ENCODE results near the gene CST4. TPM values are rescaled to one million over a fixed set of nuclear protein-coding genes. Genes with fewer than 3 reads are reported as not detected.
"Not testable (repeated sequence)": the region's sequence is repeated elsewhere in the genome, so short reads cannot be mapped to it uniquely, and the experiment has no call there.

The CST4 gene
- total and polyA plus RNA-seq, 2 donors (not counting 3 experiments of a cell fraction or from before 2014, with no cell fraction given): not detected

GRCh38 chr20:23723659-23724307 is 34.9 kb upstream of the CST4 start:
- H3K4me1 ChIP-seq (ENCODE audit: control insufficient read depth, extremely low read depth, insufficient read depth, low read length); H3K9me3 ChIP-seq (replicated peaks; ENCODE audit: control insufficient read depth, insufficient read depth, low read length); POLR2A ChIA-PET; H3K79me2 ChIP-seq (ENCODE audit: control insufficient read depth, insufficient read depth, low read length); H2AFZ ChIP-seq (ENCODE audit: low read depth, low read length); H4K20me1 ChIP-seq (replicated peaks; ENCODE audit: control insufficient read depth, extremely low read depth, insufficient read depth, low read length); H3K27ac ChIP-seq (ENCODE audit: insufficient read depth, low read depth, low read length); H3K9ac ChIP-seq (replicated peaks; ENCODE audit: extremely low read depth, insufficient read depth, low read length); H3K9me1 ChIP-seq (replicated peaks; ENCODE audit: control insufficient read depth, extremely low read depth, insufficient read depth, low read length); H3K27me3 ChIP-seq (ENCODE audit: control insufficient read depth in 2 of 2, insufficient read depth in 2 of 2, low read length in 2 of 2); H3K36me3 ChIP-seq (ENCODE audit: control insufficient read depth in 2 of 2, extremely low read depth in 1 of 2, insufficient read depth in 2 of 2, low read length in 2 of 2); H3K4me3 ChIP-seq (replicated peaks in 1 of 3; ENCODE audit: insufficient read depth in 1 of 3, low read depth in 1 of 3, low read length in 3 of 3); BruUV-seq (replicated peaks); H3K4me2 ChIP-seq (ENCODE audit: insufficient read depth, low read length); dilution Hi-C loops (cut with MboI; ENCODE audit: extremely low pct_ligation_motif_present, low sequenced_read_pairs): not testable (repeated sequence)
- TF ChIP-seq CTCF (IDR thresholded peaks at IDR 0.05; ENCODE audit: extremely low read depth in 1 of 2, insufficient read depth in 1 of 2, low read depth in 1 of 2, low read length in 2 of 2): peak; percentile 38 to 65
- intact Hi-C loops (cut with micrococcal nuclease): loop anchor here (1.0 kb wide), 1 partner anchor 55 kb away; no protein-coding TSS in a partner anchor
- CTCF ChIA-PET: interaction anchor here (1.4 to 2.0 kb wide), 2 partner anchors 55 to 58 kb away, joined by 5 to 7 read pairs; no protein-coding TSS in a partner anchor
- peak; percentile 96 for FAIRE-seq
- DNase-seq (ENCODE audit: low read depth, low spot score): peak; percentile 41

GRCh38 chr20:23722851-23723250 is 34.0 kb upstream of the CST4 start:
- H3K36me3 ChIP-seq (ENCODE audit: control insufficient read depth in 2 of 2, extremely low read depth in 1 of 2, insufficient read depth in 2 of 2, low read length in 2 of 2); H4K20me1 ChIP-seq (replicated peaks; ENCODE audit: control insufficient read depth, extremely low read depth, insufficient read depth, low read length); BruUV-seq (replicated peaks); H3K9ac ChIP-seq (replicated peaks; ENCODE audit: extremely low read depth, insufficient read depth, low read length); FAIRE-seq; H3K4me2 ChIP-seq (ENCODE audit: insufficient read depth, low read length); H3K4me1 ChIP-seq (ENCODE audit: control insufficient read depth, extremely low read depth, insufficient read depth, low read length); H3K79me2 ChIP-seq (ENCODE audit: control insufficient read depth, insufficient read depth, low read length); H3K27me3 ChIP-seq (ENCODE audit: control insufficient read depth in 2 of 2, insufficient read depth in 2 of 2, low read length in 2 of 2); H3K9me1 ChIP-seq (replicated peaks; ENCODE audit: control insufficient read depth, extremely low read depth, insufficient read depth, low read length); H3K9me3 ChIP-seq (replicated peaks; ENCODE audit: control insufficient read depth, insufficient read depth, low read length); H2AFZ ChIP-seq (ENCODE audit: low read depth, low read length); dilution Hi-C loops (cut with MboI; ENCODE audit: extremely low pct_ligation_motif_present, low sequenced_read_pairs); POLR2A ChIA-PET; H3K27ac ChIP-seq (ENCODE audit: insufficient read depth, low read depth, low read length); H3K4me3 ChIP-seq (replicated peaks in 1 of 3; ENCODE audit: insufficient read depth in 1 of 3, low read depth in 1 of 3, low read length in 3 of 3); DNase-seq (ENCODE audit: low read depth, low spot score): not testable (repeated sequence)
- CTCF ChIA-PET: interaction anchor here (1.4 to 2.0 kb wide), 3 partner anchors 54 to 76 kb away, joined by 3 to 10 read pairs (median 7); no protein-coding TSS in a partner anchor
- intact Hi-C loops (cut with micrococcal nuclease): loop anchor here (1.0 kb wide), 1 partner anchor 55 kb away; no protein-coding TSS in a partner anchor
